ENCODE data around the gene NCAPD2.
"Not testable (repeated sequence)": the region's sequence is repeated elsewhere in the genome, so short reads cannot be mapped to it uniquely, and the experiment has no call there.

NCAPD2 gene

DNA sequence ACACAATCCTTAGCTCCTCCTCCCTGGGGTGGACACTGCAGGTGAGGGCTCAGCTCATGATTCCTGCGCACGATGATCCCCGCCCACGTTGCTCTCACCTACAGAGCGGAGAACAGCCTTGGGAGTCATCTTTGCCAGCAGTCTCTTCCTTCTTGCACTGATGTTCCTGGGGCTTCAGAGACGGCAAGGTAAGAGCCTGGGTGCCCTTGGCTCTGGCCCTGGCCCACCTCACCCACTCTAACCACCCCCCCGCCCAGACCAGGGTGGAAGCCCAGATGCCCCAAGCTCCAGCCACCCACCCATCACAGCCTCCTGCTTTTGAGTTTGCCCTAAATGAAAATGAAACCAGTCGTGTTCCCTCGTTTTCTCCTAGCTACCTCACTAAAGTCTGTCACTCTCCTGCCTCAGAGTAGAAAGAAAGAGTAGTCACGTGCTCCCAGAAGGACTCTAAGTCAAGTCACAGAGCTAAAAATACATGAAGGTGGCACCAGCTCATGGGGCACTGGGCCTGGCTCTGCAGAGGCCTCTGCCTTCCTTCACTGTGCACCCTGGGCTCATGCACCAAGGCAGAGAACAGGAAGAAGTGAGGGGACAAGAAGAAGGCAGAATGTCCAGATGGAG, 33.0 kb upstream of the NCAPD2 start:
- H3K9me3 Mint-ChIP-seq, result no peaks in the 10 kb centered on the region
- no peaks in the 10 kb centered on the region for H3K27me3 Mint-ChIP-seq
- DNase-seq (no peak), ATAC-seq (replicated peaks) (peak; percentile 4 to 10)
- H3K4me1 Mint-ChIP-seq, result peaks cover 71 to 91% of the 10 kb centered on the region in 2 donors
- H3K27ac Mint-ChIP-seq, result peak overlapping the region; percentile 95
- H3K36me3 Mint-ChIP-seq, result peaks cover 82 to 91% of the 10 kb centered on the region in 2 donors
- H3K4me3 Mint-ChIP-seq, result peak overlapping the region; percentile 49 to 77

GRCh38 chr12:6461401-6462233, 32.3 kb upstream of the NCAPD2 start:
- DNase-seq (peak; percentile 88), ATAC-seq (replicated peaks) (peak; percentile 95 to 97)
- Mint-ChIP-seq H3K4me3 (peak overlapping the region; percentile 49 to 77), H3K27me3 (no peaks in the 10 kb centered on the region), H3K36me3 (peaks cover 82 to 91% of the 10 kb centered on the region in 2 donors), H3K4me1 (peaks cover 77 to 97% of the 10 kb centered on the region in 2 donors), H3K27ac (peak overlapping the region; percentile 95), H3K9me3 (no peaks in the 10 kb centered on the region)

- Mint-ChIP-seq H3K36me3 (peaks cover 81 to 91% of the 10 kb centered on the region in 2 donors), H3K4me1 (peaks cover 75 to 97% of the 10 kb centered on the region in 2 donors), H3K27ac (peak overlapping the region; percentile 95), H3K27me3 (no peaks in the 10 kb centered on the region), H3K9me3 (peaks cover 0 to 4% of the 10 kb centered on the region in 2 donors), H3K4me3 (peak overlapping the region; percentile 49 to 76)
- ATAC-seq (replicated peaks), result peak; percentile 14 to 20
- no peak for DNase-seq
Observed at GRCh38 chr12:6462234-6462995, 31.5 kb upstream of the NCAPD2 start.

DNA sequence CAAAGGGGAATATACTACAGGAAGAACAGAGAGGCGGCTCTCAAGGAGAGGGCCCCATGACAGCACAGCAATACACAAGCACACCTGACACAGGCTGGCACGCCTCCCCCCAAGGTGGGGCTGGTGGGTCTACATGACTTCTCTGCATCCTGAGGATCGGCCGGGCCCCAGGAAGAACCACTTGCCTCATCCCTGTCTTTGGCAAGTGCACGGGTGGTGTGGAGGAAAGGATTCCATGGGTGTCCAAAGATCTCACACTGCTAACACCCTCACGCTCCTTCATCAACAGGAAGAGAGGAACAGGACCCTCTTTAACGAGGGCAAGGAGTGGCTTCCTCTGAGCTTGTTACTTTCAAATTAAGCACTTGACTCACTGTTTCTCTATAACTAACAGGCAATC, 30.7 kb upstream of the NCAPD2 start:
- H3K4me3 Mint-ChIP-seq, result peak overlapping the region; percentile 49 to 76

GRCh38 chr12:6463858-6464257, 30.0 kb upstream of the NCAPD2 start:
- Mint-ChIP-seq H3K27me3 (no peaks in the 10 kb centered on the region), H3K36me3 (peaks cover 80 to 91% of the 10 kb centered on the region in 2 donors), H3K27ac (peak overlapping the region; percentile 95), H3K4me1 (peaks cover 77 to 97% of the 10 kb centered on the region in 2 donors), H3K4me3 (peak overlapping the region in 1 of 2 donors; percentile 1), H3K9me3 (peaks cover 0 to 4% of the 10 kb centered on the region in 2 donors)
- ATAC-seq (replicated peaks) (no peak), DNase-seq (no peak)

More for the DNA sequence above, 30.7 kb upstream of the NCAPD2 start:
- ATAC-seq (replicated peaks) (no peak), DNase-seq (no peak)
- H3K36me3 Mint-ChIP-seq, result peaks cover 86 to 92% of the 10 kb centered on the region in 2 donors
- H3K27ac Mint-ChIP-seq, result peak overlapping the region; percentile 95
- peaks cover 0 to 4% of the 10 kb centered on the region in 2 donors for H3K9me3 Mint-ChIP-seq
- peaks cover 77 to 97% of the 10 kb centered on the region in 2 donors for H3K4me1 Mint-ChIP-seq
- H3K27me3 Mint-ChIP-seq, result no peaks in the 10 kb centered on the region

DNA sequence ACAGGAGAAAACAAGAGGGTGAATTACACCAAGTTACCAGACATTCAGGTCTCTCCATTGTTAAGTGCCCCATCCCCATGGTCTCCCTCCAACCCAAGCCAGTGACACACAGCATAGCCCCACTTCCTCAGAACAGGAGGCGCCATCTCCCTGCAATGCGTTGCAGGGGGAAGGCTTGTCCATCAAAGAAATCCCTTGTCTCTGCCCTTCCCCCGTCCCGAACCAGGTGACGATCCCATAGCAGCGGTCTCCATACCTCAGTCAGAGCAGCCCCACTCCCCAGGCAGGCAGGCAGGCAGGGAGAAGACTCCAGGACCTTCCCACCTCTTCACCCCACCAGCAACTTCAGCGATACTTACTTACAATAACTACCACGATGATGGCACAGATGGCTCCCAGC, 29.4 kb upstream of the NCAPD2 start:
- DNase-seq (no peak), ATAC-seq (replicated peaks) (no peak)
- Mint-ChIP-seq H3K36me3 (peaks cover 74 to 85% of the 10 kb centered on the region in 2 donors), H3K27me3 (no peaks in the 10 kb centered on the region), H3K4me3 (peak overlapping the region in 1 of 2 donors; percentile 0), H3K4me1 (peaks cover 76 to 98% of the 10 kb centered on the region in 2 donors), H3K27ac (peak overlapping the region; percentile 73), H3K9me3 (peaks cover 0 to 4% of the 10 kb centered on the region in 2 donors)

DNA sequence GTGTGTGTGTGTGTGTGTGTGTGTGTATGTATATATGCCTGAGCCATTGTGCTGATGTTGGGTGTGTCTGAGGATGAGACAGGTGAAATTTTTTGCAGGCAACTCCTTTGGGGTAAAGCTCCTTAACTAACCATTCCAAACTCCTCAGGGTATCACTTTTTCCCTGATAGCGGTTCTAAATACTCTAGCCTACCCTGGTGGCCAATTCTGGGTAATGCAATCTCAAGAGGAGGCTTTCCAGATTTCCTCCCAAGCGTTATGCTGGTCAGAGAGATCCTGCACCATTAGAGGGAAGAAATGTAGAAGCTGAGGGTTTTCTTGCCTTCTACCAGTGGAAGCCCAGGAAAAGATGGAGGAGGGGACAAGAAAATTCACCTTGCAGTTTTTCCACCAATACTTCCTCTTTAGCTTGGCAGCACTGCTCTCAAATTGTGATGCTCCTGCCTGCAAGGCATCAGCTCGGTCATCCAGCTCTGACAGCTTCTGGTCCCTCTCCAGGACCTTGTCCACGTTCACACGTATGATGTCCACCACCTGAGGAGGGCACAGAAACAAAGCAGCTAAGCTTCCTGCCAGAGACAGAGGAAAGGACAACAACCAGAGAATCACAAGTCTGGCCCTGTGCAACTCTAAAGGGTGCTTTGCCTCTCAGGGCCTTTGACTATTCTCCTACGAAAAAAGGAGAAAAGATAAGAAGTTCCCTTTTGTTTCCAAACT, 28.3 kb upstream of the NCAPD2 start:
- Mint-ChIP-seq H3K36me3 (peaks cover 66 to 76% of the 10 kb centered on the region in 2 donors), H3K27me3 (no peaks in the 10 kb centered on the region), H3K9me3 (peaks cover 0 to 4% of the 10 kb centered on the region in 2 donors), H3K27ac (no peak overlapping the region), H3K4me3 (peak overlapping the region in 1 of 2 donors; percentile 9), H3K4me1 (peaks cover 73 to 91% of the 10 kb centered on the region in 2 donors)
- ATAC-seq (replicated peaks) (no peak), DNase-seq (no peak)

- no peak for DNase-seq
- H3K4me1 Mint-ChIP-seq, result peaks cover 70 to 89% of the 10 kb centered on the region in 2 donors
- peak overlapping the region; percentile 60 for H3K27ac Mint-ChIP-seq
- peak overlapping the region in 1 of 2 donors; percentile 31 for H3K4me3 Mint-ChIP-seq
- peaks cover 60 to 70% of the 10 kb centered on the region in 2 donors for H3K36me3 Mint-ChIP-seq
- no peak for ATAC-seq (replicated peaks)
- peaks cover 0 to 4% of the 10 kb centered on the region in 2 donors for H3K9me3 Mint-ChIP-seq
- H3K27me3 Mint-ChIP-seq, result no peaks in the 10 kb centered on the region
Observed at GRCh38 chr12:6466184-6466573, 27.7 kb upstream of the NCAPD2 start.

GRCh38 chr12:6466751-6467150, 27.2 kb upstream of the NCAPD2 start:
- not testable (repeated sequence) for H3K9me3 Mint-ChIP-seq; ATAC-seq (replicated peaks); DNase-seq; H3K27me3 Mint-ChIP-seq
- Mint-ChIP-seq H3K27ac (peak overlapping the region; percentile 6), H3K36me3 (peaks cover 56 to 64% of the 10 kb centered on the region in 2 donors), H3K4me3 (peak overlapping the region in 1 of 2 donors; percentile 23), H3K4me1 (peaks cover 68 to 89% of the 10 kb centered on the region in 2 donors)

DNA sequence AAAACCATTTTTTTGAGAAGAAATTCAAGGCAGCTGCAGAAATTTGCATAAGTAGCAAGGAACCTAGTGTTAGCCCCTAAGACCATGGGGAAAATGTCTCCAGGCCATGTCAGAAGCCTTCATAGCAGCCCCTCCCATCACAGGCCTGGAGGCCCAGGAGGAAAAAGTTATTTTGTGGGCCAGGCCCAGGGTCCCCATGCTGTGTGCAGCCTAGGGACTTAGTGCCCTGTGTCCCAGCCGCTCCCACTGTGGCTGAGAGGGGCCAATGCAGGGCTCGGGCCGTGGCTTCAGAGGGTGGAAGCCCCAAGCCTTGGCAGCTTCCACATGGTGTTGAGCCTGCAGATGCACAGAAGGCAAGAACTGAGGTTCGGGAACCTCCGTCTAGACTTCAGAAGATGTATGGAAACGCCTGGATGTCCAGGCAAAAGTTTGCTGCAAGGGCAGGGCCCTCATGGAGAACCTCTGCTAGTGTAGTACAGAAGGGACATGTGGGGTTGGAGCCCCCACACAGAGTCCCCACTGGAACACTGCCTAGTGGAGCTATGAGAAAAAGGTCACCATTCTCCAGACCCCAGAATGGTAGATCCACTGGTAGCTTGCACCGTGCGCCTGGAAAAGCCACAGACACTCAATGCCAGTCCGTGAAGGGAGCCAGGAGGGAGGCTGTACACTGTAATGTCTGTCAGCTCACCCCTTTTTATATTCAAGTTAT, 26.2 kb upstream of the NCAPD2 start:
- peaks cover 62 to 85% of the 10 kb centered on the region in 2 donors for H3K4me1 Mint-ChIP-seq
- H3K27ac Mint-ChIP-seq; H3K9me3 Mint-ChIP-seq; DNase-seq; H3K27me3 Mint-ChIP-seq; ATAC-seq (replicated peaks): not testable (repeated sequence)
- peak overlapping the region; percentile 47 to 55 for H3K4me3 Mint-ChIP-seq
- H3K36me3 Mint-ChIP-seq, result peaks cover 46 to 55% of the 10 kb centered on the region in 2 donors

GRCh38 chr12:6468283-6468575, 25.7 kb upstream of the NCAPD2 start:
- Mint-ChIP-seq H3K27me3 (no peaks in the 10 kb centered on the region), H3K9me3 (peaks cover 0 to 4% of the 10 kb centered on the region in 2 donors), H3K4me3 (peak overlapping the region; percentile 47 to 55), H3K36me3 (peaks cover 41 to 50% of the 10 kb centered on the region in 2 donors), H3K27ac (no peak overlapping the region), H3K4me1 (peaks cover 58 to 80% of the 10 kb centered on the region in 2 donors)
- DNase-seq (no peak), ATAC-seq (replicated peaks) (no peak)

DNA sequence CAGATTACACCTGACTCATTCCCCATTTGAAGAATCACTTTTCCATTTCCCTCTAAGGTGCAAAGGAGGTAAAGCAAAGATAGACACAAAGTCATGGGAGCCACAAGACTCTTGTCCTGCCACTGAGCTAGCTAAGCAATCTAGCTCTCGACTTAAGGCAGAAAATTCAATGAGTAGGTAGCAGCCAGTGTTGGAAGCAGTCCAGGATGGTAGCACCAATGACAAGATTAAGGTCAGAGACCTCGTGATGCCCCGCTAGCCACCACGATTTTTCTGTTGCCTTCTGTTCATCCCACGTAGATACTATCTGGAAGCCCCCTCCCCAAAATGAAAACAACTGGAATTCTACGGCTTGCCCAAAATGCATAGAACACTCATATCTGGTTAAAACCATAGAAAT, 24.8 kb upstream of the NCAPD2 start:
- H3K36me3 Mint-ChIP-seq, result peaks cover 35 to 42% of the 10 kb centered on the region in 2 donors
- no peak for DNase-seq

More for the DNA sequence above, 24.8 kb upstream of the NCAPD2 start:
- peak overlapping the region; percentile 83 to 86 for H3K4me3 Mint-ChIP-seq
- H3K27ac Mint-ChIP-seq, result no peak overlapping the region
- ATAC-seq (replicated peaks), result no peak
- H3K9me3 Mint-ChIP-seq, result peaks cover 0 to 4% of the 10 kb centered on the region in 2 donors
- H3K4me1 Mint-ChIP-seq, result peaks cover 52 to 71% of the 10 kb centered on the region in 2 donors
- H3K27me3 Mint-ChIP-seq, result no peaks in the 10 kb centered on the region

Data from stimulated activated naive B cell treated with anti-CD40 and anti-IgM and Interleukin-4, amounts not matched to agents 10 μg/mL and 1 μg/mL and 100 μg/mL, for 72 hours (primary cell).